Measurements from ENCODE around the gene RBM17. TPM values are rescaled to one million over a fixed set of nuclear protein-coding genes. Genes with fewer than 3 reads are reported as not detected.

The RBM17 gene
- total RNA-seq, 1 donor from 2014 or later: 142 TPM

- Mint-ChIP-seq H3K36me3 (ENCODE audit: low read depth) (peaks cover under 1% of the 10 kb centered on the region), H3K27me3 (ENCODE audit: low read depth) (peaks cover 39% of the 10 kb centered on the region), H3K9me3 (no peaks in the 10 kb centered on the region), H3K4me3 (peak overlapping the region; percentile 89), H3K4me1 (peaks cover 21% of the 10 kb centered on the region), H3K27ac (ENCODE audit: unreplicated experiment) (no peak overlapping the region)
- DNase-seq (ENCODE audit: low read depth, low spot score): no peak
- no peak for TF ChIP-seq CTCF (conservative IDR thresholded peaks at IDR 0.05)
These were observed 54.3 kb downstream of the RBM17 start for GRCh38 chr10:6143181-6143580.

- H3K4me3 Mint-ChIP-seq: peak overlapping the region; percentile 89
- DNase-seq (ENCODE audit: low read depth, low spot score): peak; percentile 60
- H3K9me3 Mint-ChIP-seq: peaks cover under 1% of the 10 kb centered on the region
- H3K4me1 Mint-ChIP-seq: peaks cover 21% of the 10 kb centered on the region
- TF ChIP-seq CTCF (conservative IDR thresholded peaks at IDR 0.05): no peak
- H3K27me3 Mint-ChIP-seq (ENCODE audit: low read depth): peaks cover 25% of the 10 kb centered on the region
- H3K27ac Mint-ChIP-seq (ENCODE audit: unreplicated experiment): no peak overlapping the region
- peaks cover 5% of the 10 kb centered on the region for H3K36me3 Mint-ChIP-seq (ENCODE audit: low read depth)
These were observed 55.8 kb downstream of the RBM17 start for GRCh38 chr10:6144406-6145165.

GRCh38 chr10:6145166-6145987 is 56.5 kb downstream of the RBM17 start:
- Mint-ChIP-seq H3K9me3 (peaks cover 2% of the 10 kb centered on the region), H3K27ac (ENCODE audit: unreplicated experiment) (peak overlapping the region; percentile 81), H3K4me3 (peak overlapping the region; percentile 83), H3K27me3 (ENCODE audit: low read depth) (peaks cover 17% of the 10 kb centered on the region), H3K36me3 (ENCODE audit: low read depth) (peaks cover 9% of the 10 kb centered on the region), H3K4me1 (peaks cover 21% of the 10 kb centered on the region)
- TF ChIP-seq CTCF (conservative IDR thresholded peaks at IDR 0.05): no peak
- DNase-seq (ENCODE audit: low read depth, low spot score): peak; percentile 37

- Mint-ChIP-seq H3K4me3 (peak overlapping the region; percentile 83), H3K27me3 (ENCODE audit: low read depth) (peaks cover 9% of the 10 kb centered on the region), H3K27ac (ENCODE audit: unreplicated experiment) (no peak overlapping the region), H3K36me3 (ENCODE audit: low read depth) (peaks cover 9% of the 10 kb centered on the region), H3K4me1 (peaks cover 27% of the 10 kb centered on the region), H3K9me3 (peaks cover 2% of the 10 kb centered on the region)
- DNase-seq (ENCODE audit: low read depth, low spot score): no peak
- no peak for TF ChIP-seq CTCF (conservative IDR thresholded peaks at IDR 0.05)
These were observed 57.4 kb downstream of the RBM17 start for GRCh38 chr10:6146013-6146785.

- no peak for TF ChIP-seq CTCF (conservative IDR thresholded peaks at IDR 0.05)
- H3K9me3 Mint-ChIP-seq: peaks cover 2% of the 10 kb centered on the region
- H3K27ac Mint-ChIP-seq (ENCODE audit: unreplicated experiment): no peak overlapping the region
- peaks cover 32% of the 10 kb centered on the region for H3K4me1 Mint-ChIP-seq
- DNase-seq (ENCODE audit: low read depth, low spot score): no peak
- peaks cover 2% of the 10 kb centered on the region for H3K27me3 Mint-ChIP-seq (ENCODE audit: low read depth)
- H3K4me3 Mint-ChIP-seq: peak overlapping the region; percentile 83
- peaks cover 9% of the 10 kb centered on the region for H3K36me3 Mint-ChIP-seq (ENCODE audit: low read depth)
These were observed 58.1 kb downstream of the RBM17 start for GRCh38 chr10:6146921-6147320.

Data from neural crest cell (in vitro differentiated cells).